KMS-11 (cell line): Measurements from ENCODE around the gene RGS12.

Experiments used
- H2AFZ ChIP-seq: fragments of 200-600 bp; sonication (generic); 2 replicates; pipeline ENCODE4 v1.6.1; 2016; ENCODE audit warnings: antibody characterized with exemption, mixed run types, low read depth
- H3K27ac ChIP-seq: fragments of 200-600 bp; sonication (generic); 2 replicates; pipeline ENCODE4 v1.6.1; 2016; ENCODE audit warnings: mild to moderate bottlenecking, mixed run types
- H3K27me3 ChIP-seq: fragments of 200-600 bp; sonication (generic); 2 replicates; pipeline ENCODE4 v1.6.1; 2017; ENCODE audit warnings: mild to moderate bottlenecking, low read depth, mixed run types, moderate library complexity; ENCODE audit not compliant: insufficient read depth
- H3K36me3 ChIP-seq: fragments of 200-600 bp; sonication (generic); 2 replicates; pipeline ENCODE4 v1.6.1; 2017; ENCODE audit warnings: mild to moderate bottlenecking, mixed run types; ENCODE audit not compliant: insufficient read depth
- H3K4me1 ChIP-seq: fragments of 200-600 bp; sonication (generic); 2 replicates; pipeline ENCODE4 v1.6.1; 2016; ENCODE audit warnings: mild to moderate bottlenecking, low read depth, mixed run types; ENCODE audit not compliant: poor library complexity, severe bottlenecking
- H3K4me2 ChIP-seq: fragments of 200-600 bp; sonication (generic); 2 replicates; pipeline ENCODE4 v1.7.0; 2016; ENCODE audit warnings: mild to moderate bottlenecking, mixed run types
- H3K4me3 ChIP-seq: fragments of 200-600 bp; sonication (generic); IDR thresholded peaks from 2 replicates; pipeline ENCODE4 v1.6.1; 2017; ENCODE audit warnings: low read depth, low read length, mixed read lengths; ENCODE audit not compliant: insufficient read depth
- H3K79me2 ChIP-seq: fragments of 200-600 bp; sonication (generic); 2 replicates; pipeline ENCODE4 v1.6.1; 2016; ENCODE audit warnings: low read depth, mixed run types; ENCODE audit not compliant: insufficient read depth
- H3K9ac ChIP-seq: fragments of 200-600 bp; sonication (generic); 2 replicates; pipeline ENCODE4 v1.6.1; 2016; ENCODE audit warnings: mild to moderate bottlenecking, mixed run types
- H4K20me1 ChIP-seq: fragments of 200-600 bp; sonication (generic); 2 replicates; pipeline ENCODE4 v1.6.1; 2016; ENCODE audit warnings: mild to moderate bottlenecking, mixed run types; ENCODE audit not compliant: insufficient read depth
- TF ChIP-seq, protein P1 (sequence below): fragments of 200-600 bp; sonication (generic); conservative IDR thresholded peaks from 2 replicates; pipeline ENCODE4 v1.6.1; 2017; ENCODE audit warnings: low read depth, mild to moderate bottlenecking, antibody characterized with exemption, low read length, moderate library complexity, mixed read lengths

The RGS12 gene

GRCh38 chr4:3250956-3251690 lies 41.7 kb upstream of the RGS12 start:
- Histone ChIP-seq H4K20me1 (no peaks in the 10 kb centered on the region), H3K4me2 (no peak overlapping the region), H3K36me3 (no peaks in the 10 kb centered on the region), H3K27ac (no peak overlapping the region), H2AFZ (no peak overlapping the region), H3K4me1 (no peaks in the 10 kb centered on the region), H3K79me2 (no peaks in the 10 kb centered on the region), H3K9ac (no peak overlapping the region), H3K4me3 (no peak overlapping the region), H3K27me3 (no peaks in the 10 kb centered on the region)
- TF ChIP-seq, protein P1, sequence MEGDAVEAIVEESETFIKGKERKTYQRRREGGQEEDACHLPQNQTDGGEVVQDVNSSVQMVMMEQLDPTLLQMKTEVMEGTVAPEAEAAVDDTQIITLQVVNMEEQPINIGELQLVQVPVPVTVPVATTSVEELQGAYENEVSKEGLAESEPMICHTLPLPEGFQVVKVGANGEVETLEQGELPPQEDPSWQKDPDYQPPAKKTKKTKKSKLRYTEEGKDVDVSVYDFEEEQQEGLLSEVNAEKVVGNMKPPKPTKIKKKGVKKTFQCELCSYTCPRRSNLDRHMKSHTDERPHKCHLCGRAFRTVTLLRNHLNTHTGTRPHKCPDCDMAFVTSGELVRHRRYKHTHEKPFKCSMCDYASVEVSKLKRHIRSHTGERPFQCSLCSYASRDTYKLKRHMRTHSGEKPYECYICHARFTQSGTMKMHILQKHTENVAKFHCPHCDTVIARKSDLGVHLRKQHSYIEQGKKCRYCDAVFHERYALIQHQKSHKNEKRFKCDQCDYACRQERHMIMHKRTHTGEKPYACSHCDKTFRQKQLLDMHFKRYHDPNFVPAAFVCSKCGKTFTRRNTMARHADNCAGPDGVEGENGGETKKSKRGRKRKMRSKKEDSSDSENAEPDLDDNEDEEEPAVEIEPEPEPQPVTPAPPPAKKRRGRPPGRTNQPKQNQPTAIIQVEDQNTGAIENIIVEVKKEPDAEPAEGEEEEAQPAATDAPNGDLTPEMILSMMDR = no peak

- no peak overlapping the region for H3K4me3 ChIP-seq
- H3K4me2 ChIP-seq = no peak overlapping the region
- H3K79me2 ChIP-seq = no peaks in the 10 kb centered on the region
- H3K27me3 ChIP-seq = no peaks in the 10 kb centered on the region
- H4K20me1 ChIP-seq = no peaks in the 10 kb centered on the region
- TF ChIP-seq, protein P1 = no peak
- no peak overlapping the region for H2AFZ ChIP-seq
- no peak overlapping the region for H3K9ac ChIP-seq
- no peaks in the 10 kb centered on the region for H3K4me1 ChIP-seq
- no peaks in the 10 kb centered on the region for H3K36me3 ChIP-seq
- no peak overlapping the region for H3K27ac ChIP-seq
Measured at GRCh38 chr4:3251691-3252479, 40.9 kb upstream of the RGS12 start.

- H2AFZ ChIP-seq = no peak overlapping the region
- no peak overlapping the region for H3K4me3 ChIP-seq
- no peaks in the 10 kb centered on the region for H3K36me3 ChIP-seq
- no peak overlapping the region for H3K4me2 ChIP-seq
- H3K27ac ChIP-seq = no peak overlapping the region
- no peaks in the 10 kb centered on the region for H3K27me3 ChIP-seq
- no peak overlapping the region for H3K9ac ChIP-seq
- TF ChIP-seq, protein P1 = no peak
- H4K20me1 ChIP-seq = no peaks in the 10 kb centered on the region
- H3K79me2 ChIP-seq = no peaks in the 10 kb centered on the region
- no peaks in the 10 kb centered on the region for H3K4me1 ChIP-seq
Measured at GRCh38 chr4:3252480-3252828, 40.4 kb upstream of the RGS12 start.

DNA sequence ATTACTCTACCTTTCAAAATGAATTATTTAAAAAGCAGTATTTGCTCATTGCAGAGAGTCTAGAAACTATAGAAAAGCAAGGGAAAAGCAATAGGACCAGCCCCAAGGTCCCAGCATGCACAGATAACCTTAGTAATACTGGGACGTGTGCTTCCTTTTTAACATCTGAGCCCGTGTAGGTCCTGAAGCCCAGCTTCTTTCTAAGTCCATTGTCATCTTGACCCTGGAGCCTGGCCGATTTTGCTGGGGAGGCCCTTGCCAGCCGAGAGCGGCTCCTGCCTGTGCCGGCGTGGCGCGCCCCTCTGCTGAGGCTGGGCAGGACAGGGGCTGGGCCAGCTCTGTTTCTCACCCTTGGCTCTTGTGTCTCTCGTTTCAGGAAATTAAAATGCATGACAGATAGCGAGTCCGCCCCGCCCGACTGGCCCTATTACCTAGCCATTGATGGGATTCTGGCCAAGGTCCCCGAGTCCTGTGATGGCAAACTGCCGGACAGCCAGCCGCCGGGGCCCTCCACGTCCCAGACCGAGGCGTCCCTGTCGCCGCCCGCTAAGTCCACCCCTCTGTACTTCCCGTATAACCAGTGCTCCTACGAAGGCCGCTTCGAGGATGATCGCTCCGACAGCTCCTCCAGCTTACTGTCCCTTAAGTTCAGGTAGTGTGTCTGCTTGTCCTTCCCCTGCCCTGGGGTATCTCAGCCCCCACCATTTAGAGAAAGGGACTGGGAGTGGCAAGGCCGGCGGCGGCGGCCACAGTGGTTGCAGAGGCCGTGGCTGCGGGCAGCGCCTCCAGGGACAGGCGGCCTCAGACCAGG lies 39.8 kb upstream of the RGS12 start:
- TF ChIP-seq, protein P1 = no peak
- Histone ChIP-seq H3K79me2 (no peaks in the 10 kb centered on the region), H3K36me3 (no peaks in the 10 kb centered on the region), H2AFZ (no peak overlapping the region), H3K9ac (no peak overlapping the region), H3K4me3 (no peak overlapping the region), H4K20me1 (no peaks in the 10 kb centered on the region), H3K27ac (no peak overlapping the region), H3K4me2 (no peak overlapping the region), H3K4me1 (no peaks in the 10 kb centered on the region), H3K27me3 (no peaks in the 10 kb centered on the region)
